Mesothelial cell of epicardium (in vitro differentiated cells): Measurements from ENCODE around the gene ADRA2B. TPM values are rescaled to one million over a fixed set of nuclear protein-coding genes. Genes with fewer than 3 reads are reported as not detected.

Source experiments
- DNase-seq, 2 experiments: peaks; one replicate each; pipeline ENCODE4 v3.0.0; 2021; ENCODE audit warnings: low spot score in 2 of 2; ENCODE audit not compliant: unreplicated experiment in 2 of 2
- H3K27ac Mint-ChIP-seq: 2 replicates; pipeline ENCODE4 v1.8.0; 2021; ENCODE audit warnings: mixed read lengths
- H3K27me3 Mint-ChIP-seq: 2 replicates; pipeline ENCODE4 v1.8.0; 2021; ENCODE audit warnings: low read depth, mixed read lengths
- H3K36me3 Mint-ChIP-seq: 2 replicates; pipeline ENCODE4 v1.8.0; 2021; ENCODE audit warnings: mixed read lengths
- H3K4me1 Mint-ChIP-seq: 2 replicates; pipeline ENCODE4 v1.8.0; 2021; ENCODE audit warnings: mixed read lengths
- H3K4me3 Mint-ChIP-seq: 2 replicates; pipeline ENCODE4 v1.8.0; 2021; ENCODE audit warnings: mild to moderate bottlenecking, moderate library complexity, mixed read lengths
- H3K9me3 Mint-ChIP-seq: 2 replicates; pipeline ENCODE4 v1.8.0; 2021; ENCODE audit warnings: mixed read lengths
- CTCF ChIP-seq: fragments of 200-600 bp; sonication (generic); IDR thresholded peaks from one replicate; pipeline ENCODE4 v1.5.0; 2021; ENCODE audit warnings: antibody characterized with exemption; ENCODE audit not compliant: unreplicated experiment
- total RNA-seq: library from RNA; stranded (reverse); gene quantifications from 3 replicates; pipeline ENCODE4 v1.2.1, GENCODE V29; 2021

ADRA2B gene
- total RNA-seq, 1 donor from 2014 or later = 0.56 TPM

- H3K27ac Mint-ChIP-seq = no peak overlapping the region
- peaks cover 3% of the 10 kb centered on the region for H3K36me3 Mint-ChIP-seq
- no peak for TF ChIP-seq CTCF
- DNase-seq = no peak
- H3K9me3 Mint-ChIP-seq = peaks cover 13% of the 10 kb centered on the region
- no peaks in the 10 kb centered on the region for H3K27me3 Mint-ChIP-seq
- peaks cover 7% of the 10 kb centered on the region for H3K4me1 Mint-ChIP-seq
- no peak overlapping the region for H3K4me3 Mint-ChIP-seq
Measured at GRCh38 chr2:96095116-96095636, 21.2 kb downstream of the ADRA2B start.

GRCh38 chr2:96093528-96093927 is 22.8 kb downstream of the ADRA2B start:
- H3K36me3 Mint-ChIP-seq = peaks cover 3% of the 10 kb centered on the region
- H3K9me3 Mint-ChIP-seq = peaks cover 13% of the 10 kb centered on the region
- DNase-seq = peak in 1 of 2 experiments; percentile 26
- no peak overlapping the region for H3K27ac Mint-ChIP-seq
- TF ChIP-seq CTCF = no peak
- H3K27me3 Mint-ChIP-seq = no peaks in the 10 kb centered on the region
- peaks cover 8% of the 10 kb centered on the region for H3K4me1 Mint-ChIP-seq
- H3K4me3 Mint-ChIP-seq = no peak overlapping the region

GRCh38 chr2:96092951-96093350 is 23.4 kb downstream of the ADRA2B start:
- Mint-ChIP-seq H3K9me3 (peaks cover 13% of the 10 kb centered on the region), H3K27ac (no peak overlapping the region), H3K27me3 (no peaks in the 10 kb centered on the region), H3K4me1 (peaks cover 8% of the 10 kb centered on the region), H3K36me3 (peaks cover 3% of the 10 kb centered on the region), H3K4me3 (no peak overlapping the region)
- DNase-seq = peak in 1 of 2 experiments; percentile 28
- TF ChIP-seq CTCF = no peak

GRCh38 chr2:96092573-96092877 is 23.8 kb downstream of the ADRA2B start:
- H3K4me3 Mint-ChIP-seq = no peak overlapping the region
- no peaks in the 10 kb centered on the region for H3K27me3 Mint-ChIP-seq
- peaks cover 13% of the 10 kb centered on the region for H3K9me3 Mint-ChIP-seq
- no peak for DNase-seq
- H3K4me1 Mint-ChIP-seq = peaks cover 8% of the 10 kb centered on the region
- TF ChIP-seq CTCF = no peak
- H3K27ac Mint-ChIP-seq = no peak overlapping the region
- H3K36me3 Mint-ChIP-seq = peaks cover 3% of the 10 kb centered on the region

GRCh38 chr2:96091711-96092572 is 24.4 kb downstream of the ADRA2B start:
- Mint-ChIP-seq H3K4me1 (peaks cover 8% of the 10 kb centered on the region), H3K9me3 (peaks cover 13% of the 10 kb centered on the region), H3K4me3 (no peak overlapping the region), H3K27me3 (no peaks in the 10 kb centered on the region), H3K36me3 (peaks cover 3% of the 10 kb centered on the region), H3K27ac (no peak overlapping the region)
- TF ChIP-seq CTCF = no peak
- DNase-seq = peak in 1 of 2 experiments; percentile 33
